Measurements from ENCODE around the gene GRID2.

The GRID2 gene

DNA sequence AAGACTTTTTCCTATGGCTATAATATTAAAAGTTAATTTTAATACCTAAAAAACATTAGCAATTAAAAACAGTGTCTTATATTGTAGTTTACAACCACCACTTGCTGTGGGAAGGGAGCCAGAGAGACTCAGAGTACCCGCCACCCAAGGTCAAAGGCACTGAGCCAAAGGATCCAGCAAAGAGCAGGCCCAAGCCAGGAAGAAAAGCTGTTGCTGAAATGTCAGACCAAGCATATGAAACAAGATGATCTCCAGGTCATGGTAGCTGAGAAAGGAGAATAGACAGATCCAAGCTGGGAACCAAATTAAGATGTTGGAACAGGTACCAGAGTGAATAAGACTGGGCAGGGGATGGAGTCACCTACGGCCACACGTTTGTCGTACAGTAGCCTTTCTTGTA, 1506.0 kb downstream of the GRID2 start:
- no peak for TF ChIP-seq POLR2AphosphoS5 (IDR thresholded peaks at IDR 0.05; ENCODE audit: low read depth, low read length)
- no peak for TF ChIP-seq FOXP2 (optimal IDR thresholded peaks at IDR 0.05; ENCODE audit: borderline replicate concordance, extremely low read depth, extremely low read length, insufficient read depth)
- TF ChIP-seq TAF1 (IDR thresholded peaks at IDR 0.05; ENCODE audit: borderline replicate concordance, insufficient read depth, low read length): no peak

DNA sequence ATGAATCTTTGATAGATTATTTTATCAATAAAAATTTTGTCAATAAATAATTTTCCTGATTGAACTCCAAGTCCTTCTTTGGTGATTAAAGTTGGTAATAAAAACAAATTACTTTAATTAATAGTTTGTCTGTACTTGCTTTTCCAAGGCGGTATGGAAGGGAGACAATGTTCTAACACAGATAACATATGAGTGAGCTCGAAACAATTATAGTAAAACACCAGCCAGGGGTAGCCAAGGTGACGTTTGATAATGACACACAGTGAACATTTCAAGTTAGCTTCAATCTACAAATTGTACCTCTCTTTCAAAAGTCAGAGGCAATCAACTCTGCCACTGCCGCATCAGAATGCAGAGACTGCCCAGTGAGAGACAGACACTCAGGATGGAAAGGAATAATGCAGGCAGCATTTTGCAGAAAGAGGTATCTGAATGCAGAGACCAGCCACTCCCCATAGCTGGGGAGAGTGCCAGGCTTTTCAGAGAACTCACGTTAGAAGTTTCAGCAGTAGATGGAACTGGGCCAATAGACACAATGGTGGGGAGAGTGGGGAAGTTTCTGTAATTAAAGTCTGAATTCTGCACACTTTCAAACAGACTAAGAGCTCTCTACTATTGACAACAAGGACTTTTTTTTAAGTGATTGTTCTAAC, 1506.7 kb downstream of the GRID2 start:
- no peak for TF ChIP-seq POLR2AphosphoS5 (IDR thresholded peaks at IDR 0.05; ENCODE audit: low read depth, low read length)
- TF ChIP-seq TAF1 (IDR thresholded peaks at IDR 0.05; ENCODE audit: borderline replicate concordance, insufficient read depth, low read length): no peak
- no peak for TF ChIP-seq SIN3A (IDR thresholded peaks at IDR 0.05; ENCODE audit: borderline replicate concordance, insufficient read depth, low read length)
- TF ChIP-seq FOXP2 (optimal IDR thresholded peaks at IDR 0.05; ENCODE audit: borderline replicate concordance, extremely low read depth, extremely low read length, insufficient read depth): no peak
- TF ChIP-seq, protein P1, sequence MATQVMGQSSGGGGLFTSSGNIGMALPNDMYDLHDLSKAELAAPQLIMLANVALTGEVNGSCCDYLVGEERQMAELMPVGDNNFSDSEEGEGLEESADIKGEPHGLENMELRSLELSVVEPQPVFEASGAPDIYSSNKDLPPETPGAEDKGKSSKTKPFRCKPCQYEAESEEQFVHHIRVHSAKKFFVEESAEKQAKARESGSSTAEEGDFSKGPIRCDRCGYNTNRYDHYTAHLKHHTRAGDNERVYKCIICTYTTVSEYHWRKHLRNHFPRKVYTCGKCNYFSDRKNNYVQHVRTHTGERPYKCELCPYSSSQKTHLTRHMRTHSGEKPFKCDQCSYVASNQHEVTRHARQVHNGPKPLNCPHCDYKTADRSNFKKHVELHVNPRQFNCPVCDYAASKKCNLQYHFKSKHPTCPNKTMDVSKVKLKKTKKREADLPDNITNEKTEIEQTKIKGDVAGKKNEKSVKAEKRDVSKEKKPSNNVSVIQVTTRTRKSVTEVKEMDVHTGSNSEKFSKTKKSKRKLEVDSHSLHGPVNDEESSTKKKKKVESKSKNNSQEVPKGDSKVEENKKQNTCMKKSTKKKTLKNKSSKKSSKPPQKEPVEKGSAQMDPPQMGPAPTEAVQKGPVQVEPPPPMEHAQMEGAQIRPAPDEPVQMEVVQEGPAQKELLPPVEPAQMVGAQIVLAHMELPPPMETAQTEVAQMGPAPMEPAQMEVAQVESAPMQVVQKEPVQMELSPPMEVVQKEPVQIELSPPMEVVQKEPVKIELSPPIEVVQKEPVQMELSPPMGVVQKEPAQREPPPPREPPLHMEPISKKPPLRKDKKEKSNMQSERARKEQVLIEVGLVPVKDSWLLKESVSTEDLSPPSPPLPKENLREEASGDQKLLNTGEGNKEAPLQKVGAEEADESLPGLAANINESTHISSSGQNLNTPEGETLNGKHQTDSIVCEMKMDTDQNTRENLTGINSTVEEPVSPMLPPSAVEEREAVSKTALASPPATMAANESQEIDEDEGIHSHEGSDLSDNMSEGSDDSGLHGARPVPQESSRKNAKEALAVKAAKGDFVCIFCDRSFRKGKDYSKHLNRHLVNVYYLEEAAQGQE (IDR thresholded peaks at IDR 0.05; ENCODE audit: insufficient read depth in 1 of 2, low read depth in 2 of 2, low read length in 2 of 2): no peak

DNA sequence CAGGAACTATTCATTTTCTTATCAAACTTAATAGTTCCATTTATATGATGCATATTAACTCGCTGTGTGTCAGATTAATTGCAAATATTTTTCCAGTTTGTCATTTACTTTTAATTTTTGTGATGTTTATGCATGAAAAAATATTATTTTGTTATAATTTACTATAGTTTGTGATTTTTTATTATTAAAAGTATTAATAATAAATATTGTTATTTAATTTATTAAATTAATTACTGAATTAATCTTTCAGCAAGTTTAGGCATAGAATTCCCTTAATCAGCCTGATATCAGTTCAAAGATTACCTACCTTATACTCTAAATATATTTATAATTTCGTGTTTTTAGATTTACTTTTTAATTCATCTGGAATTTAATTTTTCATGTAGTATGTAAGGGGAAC, 1509.3 kb downstream of the GRID2 start:
- TF ChIP-seq POLR2AphosphoS5 (IDR thresholded peaks at IDR 0.05; ENCODE audit: low read depth, low read length): no peak

DNA sequence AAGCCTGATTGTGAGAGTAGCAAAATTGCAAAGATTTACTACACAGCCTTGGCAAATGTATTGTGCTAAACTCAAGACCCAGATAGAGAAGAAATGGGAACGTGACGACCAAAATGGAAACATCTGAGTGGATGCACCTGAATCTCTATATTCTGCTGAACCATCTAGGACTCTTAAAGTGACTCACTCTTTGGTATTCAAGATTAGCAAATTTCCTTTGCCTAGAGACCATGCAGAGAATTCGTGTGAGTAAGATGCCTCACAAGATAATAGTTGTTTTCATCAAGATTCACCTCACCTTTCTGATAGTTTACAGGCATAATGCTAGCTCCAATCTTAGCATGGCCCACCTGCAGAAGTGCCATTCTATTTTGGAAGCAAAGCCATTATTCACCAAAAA, 1510.4 kb downstream of the GRID2 start:
- no peak for TF ChIP-seq POLR2AphosphoS5 (IDR thresholded peaks at IDR 0.05; ENCODE audit: low read depth, low read length)
- TF ChIP-seq, protein P1 (IDR thresholded peaks at IDR 0.05; ENCODE audit: insufficient read depth in 1 of 2, low read depth in 2 of 2, low read length in 2 of 2): no peak
- no peak for TF ChIP-seq TAF1 (IDR thresholded peaks at IDR 0.05; ENCODE audit: borderline replicate concordance, insufficient read depth, low read length)
- no peak for TF ChIP-seq FOXP2 (optimal IDR thresholded peaks at IDR 0.05; ENCODE audit: borderline replicate concordance, extremely low read depth, extremely low read length, insufficient read depth)
- no peak for TF ChIP-seq SIN3A (IDR thresholded peaks at IDR 0.05; ENCODE audit: borderline replicate concordance, insufficient read depth, low read length)

DNA sequence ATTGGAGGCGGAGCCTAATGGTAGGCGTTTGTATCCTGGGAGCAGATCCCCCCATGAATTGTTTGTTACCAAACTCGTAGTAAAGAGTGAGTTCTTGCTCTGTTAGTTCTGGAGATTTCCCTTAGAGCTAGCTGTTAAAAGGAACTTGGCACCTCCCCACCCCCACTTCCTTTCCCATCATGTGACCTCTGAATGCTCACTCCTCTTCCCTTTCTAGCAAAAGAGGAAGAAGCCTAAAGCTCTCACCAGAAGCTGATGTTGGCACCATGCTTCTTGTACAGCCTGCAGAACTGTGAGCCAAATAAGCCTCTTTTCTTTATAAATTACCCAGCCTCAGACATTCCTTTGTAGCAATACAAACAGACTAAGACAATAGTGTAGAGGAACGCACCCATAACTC, 1511.0 kb downstream of the GRID2 start:
- TF ChIP-seq POLR2AphosphoS5 (IDR thresholded peaks at IDR 0.05; ENCODE audit: low read depth, low read length) (no peak), TAF1 (IDR thresholded peaks at IDR 0.05; ENCODE audit: borderline replicate concordance, insufficient read depth, low read length) (no peak), SIN3A (IDR thresholded peaks at IDR 0.05; ENCODE audit: borderline replicate concordance, insufficient read depth, low read length) (no peak), FOXP2 (optimal IDR thresholded peaks at IDR 0.05; ENCODE audit: borderline replicate concordance, extremely low read depth, extremely low read length, insufficient read depth) (no peak)
- TF ChIP-seq, protein P1 (IDR thresholded peaks at IDR 0.05; ENCODE audit: insufficient read depth in 1 of 2, low read depth in 2 of 2, low read length in 2 of 2): no peak
